Loucy (cell line): Measurements from ENCODE around the gene AGBL1.

Experiments used
- H2AFZ ChIP-seq: fragments of 200-600 bp; sonication (generic); 2 replicates; pipeline ENCODE4 v1.6.0; 2016; ENCODE audit warnings: antibody characterized with exemption, mild to moderate bottlenecking, low read length, moderate library complexity
- H3F3A ChIP-seq: fragments of 200-600 bp; 2 replicates; pipeline ENCODE4 v1.6.0; 2016; ENCODE audit warnings: antibody characterized with exemption, low read depth, mild to moderate bottlenecking
- H3K27me3 ChIP-seq: fragments of 200-600 bp; sonication (generic); 2 replicates; pipeline ENCODE4 v1.6.1; 2014; ENCODE audit warnings: low read length, mild to moderate bottlenecking; ENCODE audit not compliant: insufficient read depth, poor library complexity, severe bottlenecking
- H3K36me3 ChIP-seq: fragments of 200-600 bp; sonication (generic); 2 replicates; pipeline ENCODE4 v1.6.1; 2016; ENCODE audit warnings: low read length; ENCODE audit not compliant: insufficient read depth
- H3K4me1 ChIP-seq: fragments of 200-600 bp; sonication (generic); 2 replicates; pipeline ENCODE4 v1.5.1; 2014; ENCODE audit warnings: low read length, mild to moderate bottlenecking; ENCODE audit not compliant: insufficient read depth, poor library complexity, severe bottlenecking
- H3K4me2 ChIP-seq: fragments of 200-600 bp; sonication (generic); 2 replicates; pipeline ENCODE4 v1.6.0; 2014; ENCODE audit warnings: antibody characterized with exemption, low read length, low read depth, mild to moderate bottlenecking; ENCODE audit not compliant: poor library complexity, severe bottlenecking
- H3K4me3 ChIP-seq: fragments of 200-600 bp; sonication (generic); 2 replicates; pipeline ENCODE4 v1.5.1; 2014; ENCODE audit warnings: low read length, mild to moderate bottlenecking, mixed read lengths; ENCODE audit not compliant: poor library complexity, severe bottlenecking
- H3K79me2 ChIP-seq: fragments of 200-600 bp; sonication (generic); 2 replicates; pipeline ENCODE4 v1.6.1; 2014; ENCODE audit warnings: low read length; ENCODE audit not compliant: insufficient read depth
- H3K9ac ChIP-seq: fragments of 200-600 bp; sonication (generic); 2 replicates; pipeline ENCODE4 v1.6.0; 2014; ENCODE audit warnings: mild to moderate bottlenecking, low read depth, low read length, moderate library complexity; ENCODE audit not compliant: poor library complexity, severe bottlenecking
- H3K9me2 ChIP-seq: fragments of 200-600 bp; sonication (generic); replicated peaks from 2 replicates; pipeline ENCODE4 v1.6.1; 2016; ENCODE audit warnings: low read depth, low read length, mixed read lengths
- H3K9me3 ChIP-seq: fragments of 200-600 bp; sonication (generic); 2 replicates; pipeline ENCODE4 v1.6.1; 2014; ENCODE audit warnings: mild to moderate bottlenecking, antibody characterized with exemption, low read length, low read depth; ENCODE audit not compliant: insufficient read depth
- H4K20me1 ChIP-seq: fragments of 200-600 bp; sonication (generic); 2 replicates; pipeline ENCODE4 v1.6.0; 2014; ENCODE audit warnings: antibody characterized with exemption, low read length, mild to moderate bottlenecking; ENCODE audit not compliant: insufficient read depth, poor library complexity, severe bottlenecking
- EZH2phosphoT487 ChIP-seq: fragments of 200-600 bp; IDR thresholded peaks from 2 replicates; pipeline ENCODE4 v1.6.1; 2018; ENCODE audit warnings: antibody characterized with exemption, mild to moderate bottlenecking, moderate library complexity, borderline replicate concordance
- TF ChIP-seq, protein P1 (sequence below): fragments of 200-600 bp; sonication (generic); conservative IDR thresholded peaks from 2 replicates; pipeline ENCODE4 v1.5.1; 2014; ENCODE audit warnings: mild to moderate bottlenecking, antibody characterized with exemption, low read length

Gene AGBL1

DNA sequence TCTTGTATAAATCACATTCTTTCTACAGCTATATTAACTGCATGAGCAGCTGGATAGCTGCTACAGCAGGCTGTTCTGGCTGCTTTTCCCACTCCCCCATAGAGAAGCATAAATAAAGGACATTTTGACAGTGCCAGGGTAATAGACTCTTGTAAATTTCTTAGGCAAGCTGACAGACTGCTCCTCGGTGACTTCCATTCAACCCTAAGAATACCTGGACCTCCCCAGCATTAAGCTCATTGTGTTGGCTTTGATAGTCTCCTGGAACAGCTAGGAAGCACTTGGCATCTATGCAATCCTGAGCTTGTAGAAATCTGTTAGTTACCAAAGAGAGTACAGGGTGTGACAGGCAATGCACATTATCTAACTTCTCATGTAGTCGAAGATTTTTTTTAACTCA lies 475.4 kb downstream of the AGBL1 start:
- H3F3A ChIP-seq, result no peaks in the 10 kb centered on the region
- no peaks in the 10 kb centered on the region for H3K9me3 ChIP-seq
- H2AFZ ChIP-seq, result no peak overlapping the region
- no peaks in the 10 kb centered on the region for H3K4me1 ChIP-seq
- no peak overlapping the region for H3K4me3 ChIP-seq
- no peaks in the 10 kb centered on the region for H4K20me1 ChIP-seq
- H3K4me2 ChIP-seq, result no peak overlapping the region
- H3K79me2 ChIP-seq, result no peaks in the 10 kb centered on the region
- no peaks in the 10 kb centered on the region for H3K36me3 ChIP-seq
- TF ChIP-seq EZH2phosphoT487, result no peak
- TF ChIP-seq, protein P1, sequence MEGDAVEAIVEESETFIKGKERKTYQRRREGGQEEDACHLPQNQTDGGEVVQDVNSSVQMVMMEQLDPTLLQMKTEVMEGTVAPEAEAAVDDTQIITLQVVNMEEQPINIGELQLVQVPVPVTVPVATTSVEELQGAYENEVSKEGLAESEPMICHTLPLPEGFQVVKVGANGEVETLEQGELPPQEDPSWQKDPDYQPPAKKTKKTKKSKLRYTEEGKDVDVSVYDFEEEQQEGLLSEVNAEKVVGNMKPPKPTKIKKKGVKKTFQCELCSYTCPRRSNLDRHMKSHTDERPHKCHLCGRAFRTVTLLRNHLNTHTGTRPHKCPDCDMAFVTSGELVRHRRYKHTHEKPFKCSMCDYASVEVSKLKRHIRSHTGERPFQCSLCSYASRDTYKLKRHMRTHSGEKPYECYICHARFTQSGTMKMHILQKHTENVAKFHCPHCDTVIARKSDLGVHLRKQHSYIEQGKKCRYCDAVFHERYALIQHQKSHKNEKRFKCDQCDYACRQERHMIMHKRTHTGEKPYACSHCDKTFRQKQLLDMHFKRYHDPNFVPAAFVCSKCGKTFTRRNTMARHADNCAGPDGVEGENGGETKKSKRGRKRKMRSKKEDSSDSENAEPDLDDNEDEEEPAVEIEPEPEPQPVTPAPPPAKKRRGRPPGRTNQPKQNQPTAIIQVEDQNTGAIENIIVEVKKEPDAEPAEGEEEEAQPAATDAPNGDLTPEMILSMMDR, result no peak
- no peak overlapping the region for H3K9ac ChIP-seq
- no peaks in the 10 kb centered on the region for H3K27me3 ChIP-seq
- no peaks in the 10 kb centered on the region for H3K9me2 ChIP-seq

DNA sequence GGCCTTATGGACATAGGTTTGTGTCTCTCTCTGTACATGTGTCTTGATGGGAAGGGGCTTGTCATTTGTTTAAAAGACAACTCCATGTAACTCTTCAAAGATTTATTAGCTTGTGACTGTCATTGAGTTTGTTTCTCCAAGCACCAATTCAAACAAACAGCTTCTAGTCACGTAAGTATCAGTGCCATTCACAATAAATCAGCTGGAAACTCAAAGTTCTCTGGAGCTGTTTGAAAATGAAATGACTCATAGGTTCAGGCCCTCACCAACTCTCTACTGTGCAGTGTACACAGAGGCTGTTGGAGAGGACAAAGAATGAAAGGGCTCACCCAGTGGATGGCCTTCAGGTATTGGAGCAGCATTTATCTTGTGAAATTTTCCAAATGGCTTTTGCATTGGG lies 476.3 kb downstream of the AGBL1 start:
- H3K27me3 ChIP-seq, result no peaks in the 10 kb centered on the region
- H3K36me3 ChIP-seq, result no peaks in the 10 kb centered on the region
- H3K9me2 ChIP-seq, result no peaks in the 10 kb centered on the region
- H3K4me1 ChIP-seq, result no peaks in the 10 kb centered on the region
- no peaks in the 10 kb centered on the region for H3K9me3 ChIP-seq
- no peak for TF ChIP-seq EZH2phosphoT487
- TF ChIP-seq, protein P1, result no peak
- no peak overlapping the region for H2AFZ ChIP-seq
- no peaks in the 10 kb centered on the region for H3F3A ChIP-seq
- H3K79me2 ChIP-seq, result no peaks in the 10 kb centered on the region
- H3K4me3 ChIP-seq, result no peak overlapping the region
- H3K4me2 ChIP-seq, result no peak overlapping the region
- H3K9ac ChIP-seq, result no peak overlapping the region
- H4K20me1 ChIP-seq, result no peaks in the 10 kb centered on the region

DNA sequence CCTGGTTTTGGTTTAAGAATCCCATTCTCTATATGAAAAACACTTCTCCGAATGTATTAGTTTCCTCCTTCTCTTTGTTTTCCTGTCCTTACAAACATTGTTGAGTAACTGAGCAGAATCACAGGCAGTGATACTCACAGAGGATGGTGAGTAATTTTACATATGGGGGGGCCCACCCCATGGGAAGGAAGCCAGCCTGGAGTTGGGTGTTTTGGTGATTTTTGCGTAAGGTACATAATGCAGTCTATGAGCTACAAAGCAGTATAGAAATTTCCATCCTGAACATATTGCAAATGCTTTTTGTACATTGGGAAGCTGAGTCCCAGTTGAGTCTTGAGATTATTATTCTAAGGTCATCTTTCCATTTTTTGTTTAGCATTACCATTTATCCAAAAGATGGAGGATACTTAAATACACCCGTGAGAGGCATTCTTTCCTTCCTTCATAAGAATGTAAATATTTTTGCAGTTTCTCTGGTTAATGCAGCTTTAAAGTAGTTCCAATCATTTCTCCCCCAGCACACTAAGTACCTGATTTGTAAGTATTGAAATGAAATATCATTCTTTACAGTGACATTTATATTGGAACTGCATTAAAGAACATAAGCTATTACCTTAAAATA lies 476.8 kb downstream of the AGBL1 start:
- Histone ChIP-seq H3K79me2 (no peaks in the 10 kb centered on the region), H3K4me1 (no peaks in the 10 kb centered on the region), H3F3A (no peaks in the 10 kb centered on the region), H3K9me3 (no peaks in the 10 kb centered on the region), H3K27me3 (no peaks in the 10 kb centered on the region), H3K36me3 (no peaks in the 10 kb centered on the region), H3K4me2 (no peak overlapping the region), H3K9me2 (no peaks in the 10 kb centered on the region), H3K9ac (no peak overlapping the region), H3K4me3 (no peak overlapping the region), H4K20me1 (no peaks in the 10 kb centered on the region), H2AFZ (no peak overlapping the region)
- TF ChIP-seq, protein P1, result no peak
- no peak for TF ChIP-seq EZH2phosphoT487
